ENCODE results near the gene ILDR2.

Gene ILDR2

GRCh38 chr1:166868639-166869038 is 106.7 kb downstream of the ILDR2 start:
- Histone ChIP-seq H3K4me3 (replicated peaks; ENCODE audit: insufficient read depth, low read length) (no peak overlapping the region), H3K27ac (replicated peaks) (no peak overlapping the region), H3K27me3 (ENCODE audit: insufficient read depth, poor library complexity, severe bottlenecking) (no peaks in the 10 kb centered on the region)
- no peak for DNase-seq (ENCODE audit: low read depth in 1 of 2, low spot score in 1 of 2)
- TF ChIP-seq SPI1 (IDR thresholded peaks at IDR 0.05; ENCODE audit: borderline replicate concordance, low read depth) (no peak), REST (IDR thresholded peaks at IDR 0.05; ENCODE audit: insufficient replicate concordance, low read depth) (no peak), GABPA (IDR thresholded peaks at IDR 0.05; ENCODE audit: low read depth) (no peak), CTCF (IDR thresholded peaks at IDR 0.05; ENCODE audit: insufficient read depth, low read length) (no peak), POLR2AphosphoS5 (IDR thresholded peaks at IDR 0.05; ENCODE audit: low read depth) (no peak)

GRCh38 chr1:166865926-166866325 is 109.4 kb downstream of the ILDR2 start:
- Histone ChIP-seq H3K27me3 (ENCODE audit: insufficient read depth, poor library complexity, severe bottlenecking) (no peaks in the 10 kb centered on the region), H3K4me3 (replicated peaks; ENCODE audit: insufficient read depth, low read length) (no peak overlapping the region), H3K27ac (replicated peaks) (no peak overlapping the region)
- no peak for DNase-seq (ENCODE audit: low read depth in 1 of 2, low spot score in 1 of 2)
- no peak for TF ChIP-seq POLR2AphosphoS5 (IDR thresholded peaks at IDR 0.05; ENCODE audit: low read depth)
- no peak for TF ChIP-seq CTCF (IDR thresholded peaks at IDR 0.05; ENCODE audit: insufficient read depth, low read length)
- TF ChIP-seq GABPA (IDR thresholded peaks at IDR 0.05; ENCODE audit: low read depth) = no peak
- no peak for TF ChIP-seq REST (IDR thresholded peaks at IDR 0.05; ENCODE audit: insufficient replicate concordance, low read depth)
- TF ChIP-seq SPI1 (IDR thresholded peaks at IDR 0.05; ENCODE audit: borderline replicate concordance, low read depth) = no peak

GRCh38 chr1:166859597-166859996 is 115.7 kb downstream of the ILDR2 start:
- TF ChIP-seq SPI1 (IDR thresholded peaks at IDR 0.05; ENCODE audit: borderline replicate concordance, low read depth) (no peak), CTCF (IDR thresholded peaks at IDR 0.05; ENCODE audit: insufficient read depth, low read length) (no peak), REST (IDR thresholded peaks at IDR 0.05; ENCODE audit: insufficient replicate concordance, low read depth) (no peak), GABPA (IDR thresholded peaks at IDR 0.05; ENCODE audit: low read depth) (no peak), POLR2AphosphoS5 (IDR thresholded peaks at IDR 0.05; ENCODE audit: low read depth) (no peak)
- DNase-seq (ENCODE audit: low read depth in 1 of 2, low spot score in 1 of 2) = no peak
- Histone ChIP-seq H3K4me3 (replicated peaks; ENCODE audit: insufficient read depth, low read length) (no peak overlapping the region), H3K27me3 (ENCODE audit: insufficient read depth, poor library complexity, severe bottlenecking) (no peaks in the 10 kb centered on the region), H3K27ac (replicated peaks) (no peak overlapping the region)
